Measurements from ENCODE around the gene BCO2.

The BCO2 gene

GRCh38 chr11:112266410-112266778 is 91.1 kb downstream of the BCO2 start:
- no peak for TF ChIP-seq CTCF (IDR thresholded peaks at IDR 0.05; ENCODE audit: low read depth, low read length)
- H3K4me3 ChIP-seq (ENCODE audit: low read depth, low read length): no peak overlapping the region

GRCh38 chr11:112267188-112267591 is 91.9 kb downstream of the BCO2 start:
- no peak for TF ChIP-seq CTCF (IDR thresholded peaks at IDR 0.05; ENCODE audit: low read depth, low read length)
- H3K4me3 ChIP-seq (ENCODE audit: low read depth, low read length): no peak overlapping the region

- H3K4me3 ChIP-seq (ENCODE audit: low read depth, low read length): no peak overlapping the region
- no peak for TF ChIP-seq CTCF (IDR thresholded peaks at IDR 0.05; ENCODE audit: low read depth, low read length)
Observed at GRCh38 chr11:112268406-112268805, 93.1 kb downstream of the BCO2 start.

All from WI38 (cell line).